ELR (cell line): ENCODE results near the gene PRDM16.

Source experiments
- DNase-seq: peaks from one replicate; pipeline ENCODE4 v3.0.0-alpha.2; 2015; ENCODE audit warnings: low read depth

PRDM16 gene

GRCh38 chr1:3207217-3207848 is 138.3 kb downstream of the PRDM16 start:
- no peak for DNase-seq

- DNase-seq, result no peak
Measured at GRCh38 chr1:3208819-3209200, 139.8 kb downstream of the PRDM16 start.

- no peak for DNase-seq
Measured at GRCh38 chr1:3209201-3209600, 140.2 kb downstream of the PRDM16 start.

GRCh38 chr1:3211582-3212375 is 142.8 kb downstream of the PRDM16 start:
- no peak for DNase-seq

DNA sequence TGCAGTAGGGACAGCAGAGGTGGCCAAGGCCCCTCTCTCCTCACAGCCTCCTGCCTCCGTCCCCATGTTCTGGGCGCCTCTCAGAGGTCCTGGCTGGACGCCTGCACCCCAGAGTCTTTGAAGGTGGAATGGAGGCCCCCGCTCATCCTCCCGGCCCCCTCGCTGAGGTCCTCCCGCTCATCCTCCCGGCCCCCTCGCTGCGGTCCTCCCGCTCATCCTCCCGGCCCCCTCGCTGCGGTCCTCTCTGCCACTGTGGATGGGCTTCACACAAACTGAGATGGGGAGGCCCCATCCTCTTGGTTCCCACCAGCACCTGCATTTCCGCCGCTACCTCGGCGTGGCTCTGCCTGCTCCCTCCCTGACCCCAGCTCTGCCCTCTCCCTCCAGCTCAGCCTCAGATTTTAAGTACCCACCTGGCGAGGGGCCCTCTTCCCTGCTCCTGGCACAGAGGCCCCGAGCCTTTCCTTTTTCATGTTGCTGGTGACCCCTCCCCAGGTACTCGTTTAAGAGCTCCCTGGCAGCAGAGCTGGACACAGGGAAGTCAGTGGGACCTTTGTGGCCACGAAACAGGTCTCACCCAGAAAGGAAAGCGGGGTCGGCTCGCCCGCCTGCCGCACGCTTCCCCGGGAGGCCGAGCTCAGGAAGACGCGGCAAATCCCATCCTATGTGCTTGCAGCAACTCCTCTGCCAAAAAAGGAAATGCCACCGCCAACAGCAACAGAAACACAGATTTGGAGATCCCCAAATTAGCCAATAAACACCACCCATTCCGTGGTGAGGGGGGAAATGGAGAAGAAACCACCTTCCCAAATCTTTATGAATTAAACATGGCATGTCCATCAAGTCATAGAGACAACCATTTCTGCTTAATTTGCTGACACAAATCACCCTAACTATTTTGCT is 143.7 kb downstream of the PRDM16 start:
- no peak for DNase-seq

DNA sequence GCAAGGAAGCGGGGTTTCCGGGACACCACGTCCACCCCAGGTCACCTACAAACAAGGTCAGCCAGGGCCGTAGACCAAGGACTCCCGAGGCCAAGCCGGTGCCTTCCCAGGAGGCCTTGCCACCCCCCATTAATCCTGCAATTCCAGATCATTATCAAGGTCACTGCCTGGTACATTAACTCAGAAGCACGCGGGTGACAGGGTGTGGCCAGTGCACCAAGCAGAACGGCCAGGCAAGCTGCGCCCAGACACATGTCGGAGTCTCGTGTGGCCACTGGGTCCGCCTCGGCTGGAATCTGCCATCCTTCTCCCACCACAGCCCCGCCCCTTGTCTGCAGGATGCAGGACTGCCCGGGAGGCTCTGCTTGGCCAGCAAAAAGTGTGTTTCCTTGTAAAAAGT is 144.7 kb downstream of the PRDM16 start:
- DNase-seq, result no peak

GRCh38 chr1:3215198-3216014 is 146.4 kb downstream of the PRDM16 start:
- no peak for DNase-seq

DNA sequence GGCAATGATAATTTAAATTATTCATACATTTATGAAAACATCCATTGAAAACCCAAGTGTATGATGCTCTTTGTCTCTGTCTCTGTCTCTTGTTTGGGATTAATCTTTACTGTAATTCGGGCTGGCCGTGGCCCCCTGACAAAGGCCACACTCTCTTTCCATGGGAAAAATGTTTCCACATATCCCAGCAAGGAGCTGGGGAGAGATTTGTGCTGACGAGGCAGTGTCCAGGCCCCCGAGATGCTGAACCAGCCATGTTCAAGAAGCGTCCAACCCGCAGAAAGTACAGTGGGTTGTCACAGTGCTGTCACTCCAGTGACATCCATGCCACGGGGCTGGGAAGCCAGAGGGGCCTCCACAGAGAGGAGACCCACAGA is 147.0 kb downstream of the PRDM16 start:
- DNase-seq, result no peak

- DNase-seq, result no peak
Measured at GRCh38 chr1:3217181-3217641, 148.2 kb downstream of the PRDM16 start.

DNA sequence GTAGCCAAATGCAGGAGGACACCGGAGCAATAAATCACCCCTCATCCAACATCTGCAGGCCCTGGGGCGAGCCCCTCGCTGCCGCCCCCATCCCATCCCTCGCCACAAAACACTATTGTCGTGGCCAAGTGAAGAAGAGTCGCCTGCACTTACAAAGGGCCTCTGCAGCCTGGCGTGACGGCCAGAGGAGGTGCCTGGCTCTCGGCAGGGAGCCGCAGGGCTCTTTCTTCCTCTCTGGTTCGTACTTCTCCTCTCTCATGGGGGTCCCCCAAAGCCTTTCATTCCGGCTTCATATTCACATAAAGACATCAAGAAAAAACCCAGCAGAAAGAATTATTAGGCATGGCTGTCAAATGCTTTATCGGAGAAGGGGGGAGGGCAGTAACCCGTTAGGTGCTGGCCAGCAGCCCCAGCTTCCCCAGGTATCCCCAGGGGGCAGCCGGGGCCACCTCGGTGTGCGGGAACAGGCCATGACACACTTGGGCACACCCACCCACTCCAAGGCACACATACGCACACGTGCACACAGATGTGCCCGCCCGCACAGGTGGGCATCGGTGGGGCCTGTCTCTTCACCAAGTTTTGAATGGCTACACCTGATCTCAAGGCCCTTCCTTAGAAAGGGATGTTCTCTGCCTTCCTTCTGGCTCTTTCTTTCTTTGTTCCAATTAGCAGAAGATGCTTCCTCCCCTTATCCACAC is 149.1 kb downstream of the PRDM16 start:
- no peak for DNase-seq

DNA sequence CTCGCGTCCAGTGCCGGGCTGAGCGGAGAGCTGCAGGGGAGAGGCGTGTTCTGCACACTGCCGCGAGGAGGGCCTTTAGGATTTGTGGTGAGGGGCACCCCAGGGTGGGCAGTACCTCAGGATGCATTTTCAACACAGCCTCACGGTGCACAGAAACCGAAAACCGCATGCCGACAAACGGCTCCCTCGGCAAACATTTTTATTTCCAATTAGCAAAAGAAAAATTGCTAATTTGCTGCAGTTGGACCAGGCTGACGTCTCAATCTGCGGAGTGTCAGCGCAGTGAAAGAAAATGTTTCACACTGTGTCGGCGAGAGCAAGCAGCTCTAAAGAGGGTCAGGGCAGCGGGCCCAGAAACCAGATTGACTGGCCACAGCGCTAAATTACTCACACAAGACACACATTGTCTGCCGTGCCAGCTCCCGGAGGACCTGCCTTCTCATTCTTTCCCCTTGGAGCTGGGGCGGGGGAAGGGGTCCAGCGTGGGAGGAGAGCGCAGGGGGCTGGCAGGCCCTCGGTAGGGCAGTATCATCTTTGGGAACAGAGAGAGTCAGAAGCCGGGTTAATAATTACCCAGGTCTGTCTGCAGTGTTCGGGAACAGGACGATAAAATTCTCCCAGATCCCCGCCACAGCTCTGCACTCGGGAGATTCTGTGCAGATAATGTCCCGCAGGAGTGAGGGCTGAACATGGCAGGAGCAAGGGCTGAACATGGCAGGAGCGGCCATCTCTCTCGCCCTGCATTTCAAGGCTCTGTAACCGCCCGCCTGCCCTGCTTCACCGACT is 150.2 kb downstream of the PRDM16 start:
- DNase-seq, result no peak

- DNase-seq, result no peak
Measured at GRCh38 chr1:3219791-3220467, 150.9 kb downstream of the PRDM16 start.

GRCh38 chr1:3221112-3222041 is 152.4 kb downstream of the PRDM16 start:
- DNase-seq, result no peak

- DNase-seq, result no peak
Measured at GRCh38 chr1:3222042-3222692, 153.2 kb downstream of the PRDM16 start.

- DNase-seq, result no peak
Measured at GRCh38 chr1:3225661-3226060, 156.7 kb downstream of the PRDM16 start.

GRCh38 chr1:3226191-3226590 is 157.2 kb downstream of the PRDM16 start:
- no peak for DNase-seq

- no peak for DNase-seq
Measured at GRCh38 chr1:3226701-3227350, 157.8 kb downstream of the PRDM16 start.

- DNase-seq, result no peak
Measured at GRCh38 chr1:3227351-3227704, 158.3 kb downstream of the PRDM16 start.
